Thyroid gland (tissue), 4 donors: ENCODE results near the gene PTPRN2.

Experiments
- CTCF ChIP-seq, 6 experiments: fragments of 200-600 bp in 3 of 6; fragments of 450-650 bp in 3 of 6; sonication (generic) in 3 of 6; IDR thresholded peaks; one replicate each; pipeline ENCODE4 v1.5.1; 2016 to 2019; ENCODE audit warnings: antibody characterized with exemption in 6 of 6, mild to moderate bottlenecking in 2 of 6, inconsistent platforms in 1 of 6, moderate library complexity in 1 of 6
- POLR2A ChIP-seq, 2 donors: fragments of 450-650 bp; IDR thresholded peaks; one replicate each; pipeline ENCODE4 v1.6.1; 2017; ENCODE audit warnings: antibody characterized with exemption in 2 of 2, mild to moderate bottlenecking in 2 of 2, moderate library complexity in 1 of 2

DNA sequence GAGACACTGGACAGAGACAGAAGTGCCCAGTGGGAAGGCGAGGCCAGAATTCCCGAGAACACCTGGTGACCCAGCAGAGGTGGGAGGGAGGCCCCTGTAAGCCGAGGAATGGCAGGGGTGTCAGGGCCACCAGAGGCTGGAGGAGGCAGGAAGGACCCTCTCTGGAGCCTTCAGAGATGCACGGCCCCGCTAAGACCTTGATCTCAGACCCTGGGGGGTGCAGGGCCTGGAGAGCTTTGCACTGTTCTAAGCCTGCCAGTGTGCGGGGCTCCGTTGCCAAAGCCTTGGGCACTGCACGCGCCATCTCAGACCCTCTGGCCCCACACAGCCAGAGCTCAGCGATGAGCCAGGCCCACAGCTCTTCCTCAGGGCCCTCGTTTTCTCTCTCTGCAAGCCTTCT is 557.1 kb downstream of the PTPRN2 start:
- TF ChIP-seq CTCF (IDR thresholded peaks at IDR 0.05): no peak
- no peak for TF ChIP-seq POLR2A (IDR thresholded peaks at IDR 0.05)
